HUDEP-2 (cell line): ENCODE data around the gene ANO5.
"Not testable (repeated sequence)": the region's sequence is repeated elsewhere in the genome, so short reads cannot be mapped to it uniquely, and the experiment has no call there.

Source experiments
- DNase-seq, 76 experiments: peaks; one replicate each; lab custom pipeline; 2025; ENCODE audit not compliant: unreplicated experiment in 76 of 76; lab: John Stamatoyannopoulos, UW

The ANO5 gene

GRCh38 chr11:22197139-22198005 is 4.5 kb downstream of the ANO5 start:
- DNase-seq = no peak

- no peak for DNase-seq
These were observed 6.4 kb downstream of the ANO5 start for GRCh38 chr11:22199243-22199642.

GRCh38 chr11:22203281-22203680 is 10.4 kb downstream of the ANO5 start:
- DNase-seq = no peak

DNA sequence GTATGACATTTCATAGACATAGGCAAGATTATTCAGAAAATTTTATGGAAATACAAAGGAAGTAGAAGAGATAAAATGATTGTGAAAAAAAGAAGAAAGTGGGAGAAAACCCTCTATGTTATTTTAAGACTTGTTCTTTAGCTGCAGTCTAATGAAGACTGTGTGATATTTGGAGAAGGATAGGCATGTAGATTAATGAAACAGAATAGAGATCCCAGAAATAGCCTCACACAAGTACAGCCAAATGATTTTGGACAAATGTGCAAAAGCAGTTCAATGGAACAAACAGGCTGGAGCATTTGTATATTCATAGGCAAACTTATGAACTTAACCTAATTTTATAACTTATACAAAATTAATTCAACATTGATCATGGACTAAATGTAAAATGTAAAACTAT is 14.3 kb downstream of the ANO5 start:
- no peak for DNase-seq

DNA sequence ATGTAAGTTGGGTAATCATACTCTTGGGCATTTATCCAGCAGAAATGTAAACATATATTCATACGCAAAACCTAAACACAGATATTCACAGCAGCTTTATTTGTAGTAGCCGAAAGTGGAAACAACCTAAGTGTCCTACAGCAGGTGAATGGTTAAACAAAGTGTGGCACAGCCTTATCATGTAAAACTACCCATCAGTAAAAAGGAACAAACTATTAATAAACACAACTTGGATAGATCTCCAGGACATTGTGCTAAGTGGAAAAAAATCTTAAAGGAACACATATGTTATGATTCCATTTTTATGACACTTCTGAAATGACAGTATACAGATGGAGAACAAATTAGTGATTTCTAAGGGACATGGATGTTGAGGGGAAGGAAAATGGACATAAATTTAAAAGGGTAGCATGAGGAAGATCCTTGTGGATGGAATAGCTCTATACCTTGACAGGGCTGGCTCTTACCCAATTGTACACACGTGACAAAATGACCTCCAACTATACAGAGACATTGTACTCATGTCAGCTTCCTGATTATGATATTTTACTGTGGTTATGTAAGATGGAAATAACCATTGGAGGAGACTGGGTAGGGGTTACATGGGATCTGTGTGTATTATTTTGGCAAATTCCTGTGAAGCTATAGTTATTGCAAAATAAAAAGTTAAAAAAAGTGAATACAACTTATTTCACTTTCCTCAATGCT is 15.4 kb downstream of the ANO5 start:
- no peak for DNase-seq

- no peak for DNase-seq
These were observed 24.1 kb downstream of the ANO5 start for GRCh38 chr11:22216940-22217339.

DNA sequence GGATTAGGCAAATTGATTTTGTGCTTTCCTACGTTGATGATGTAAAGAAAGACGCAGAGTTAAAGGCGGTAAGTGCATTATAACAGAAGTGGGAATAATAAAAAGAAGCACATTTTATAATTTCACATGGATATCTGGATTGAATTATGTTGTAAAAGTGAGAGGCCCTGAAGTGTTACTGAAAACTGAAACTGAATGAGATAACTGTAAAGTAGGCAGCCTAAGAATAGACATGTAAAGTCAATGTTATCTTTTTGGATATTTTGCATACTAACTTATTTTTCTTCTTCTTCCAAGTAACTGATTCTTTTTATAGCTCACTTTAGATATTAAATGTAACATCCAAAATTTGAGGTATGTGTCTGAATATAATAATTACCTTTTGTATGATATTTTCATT is 28.3 kb downstream of the ANO5 start:
- DNase-seq = no peak

DNA sequence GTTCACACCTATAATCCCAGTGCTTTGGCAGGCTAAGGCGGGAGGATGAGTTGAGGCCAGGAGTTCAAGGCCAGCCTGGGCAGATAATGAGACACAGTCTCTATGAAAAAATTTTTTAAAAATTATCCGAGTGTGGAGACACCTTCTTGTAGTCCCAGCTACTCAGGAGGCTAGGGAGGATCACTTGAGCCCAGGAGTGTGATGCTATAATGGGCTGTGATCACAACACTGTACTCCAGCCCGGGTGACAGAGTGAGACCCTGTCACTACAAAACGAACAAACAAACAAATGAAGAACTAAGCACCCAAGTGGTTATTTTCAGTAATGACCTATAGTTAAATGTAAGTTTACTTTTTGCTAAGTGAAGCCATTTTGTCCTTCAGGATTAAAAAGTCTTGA is 32.3 kb downstream of the ANO5 start:
- DNase-seq = no peak

GRCh38 chr11:22234743-22235142 is 41.9 kb downstream of the ANO5 start:
- no peak for DNase-seq

DNA sequence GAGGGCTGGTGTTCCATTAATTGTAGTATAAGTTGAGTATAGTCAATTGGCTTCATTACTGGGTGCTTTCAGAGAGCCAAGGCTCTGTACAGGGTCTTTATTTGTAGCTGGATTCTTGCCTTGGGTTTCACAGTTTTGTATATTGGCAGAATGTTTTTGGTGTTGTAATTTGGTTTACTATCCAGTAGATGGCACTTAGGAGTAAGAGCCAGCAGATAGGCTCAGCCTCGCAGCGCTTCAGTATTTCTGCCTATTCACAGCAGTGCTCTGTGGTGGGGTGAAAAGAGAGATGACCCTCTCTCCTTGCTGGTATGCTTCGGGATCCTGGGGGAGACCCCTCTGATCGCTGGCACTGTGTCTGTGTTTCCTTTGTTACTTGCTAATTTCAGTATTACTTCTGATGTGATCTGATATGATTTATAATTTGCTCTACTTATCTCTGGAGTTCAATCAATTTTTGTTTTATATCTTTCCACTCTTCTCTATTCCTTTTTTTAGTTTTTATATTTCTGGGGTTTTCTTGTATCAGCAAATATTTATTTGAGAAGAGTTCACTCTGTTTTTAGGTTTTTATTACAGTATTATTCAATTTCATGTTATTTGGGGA is 52.2 kb downstream of the ANO5 start:
- peak in 29 of 76 experiments; percentile 0 to 45 (median 8) for DNase-seq

- no peak for DNase-seq
These were observed 54.1 kb downstream of the ANO5 start for GRCh38 chr11:22246992-22247391.

DNA sequence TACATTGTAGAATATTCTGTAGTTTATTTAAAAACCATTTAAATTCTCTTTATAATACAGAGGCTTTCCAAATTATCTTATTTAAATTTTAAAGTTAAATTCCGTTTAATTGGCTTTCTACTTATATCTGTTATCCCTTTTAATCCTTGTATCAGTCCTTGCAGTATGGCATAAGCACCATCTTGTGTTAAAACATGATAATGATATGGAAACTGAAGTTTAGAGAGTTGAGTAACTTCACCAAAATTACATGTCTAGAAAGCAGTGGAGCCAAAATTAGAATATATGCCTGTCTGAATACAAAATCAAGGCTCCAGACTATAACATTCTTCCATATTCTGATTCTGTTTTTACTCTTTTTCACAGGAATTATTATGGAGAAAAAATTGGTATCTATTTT is 57.0 kb downstream of the ANO5 start:
- DNase-seq = no peak

- no peak for DNase-seq
These were observed 64.0 kb downstream of the ANO5 start for GRCh38 chr11:22256876-22257275.

DNA sequence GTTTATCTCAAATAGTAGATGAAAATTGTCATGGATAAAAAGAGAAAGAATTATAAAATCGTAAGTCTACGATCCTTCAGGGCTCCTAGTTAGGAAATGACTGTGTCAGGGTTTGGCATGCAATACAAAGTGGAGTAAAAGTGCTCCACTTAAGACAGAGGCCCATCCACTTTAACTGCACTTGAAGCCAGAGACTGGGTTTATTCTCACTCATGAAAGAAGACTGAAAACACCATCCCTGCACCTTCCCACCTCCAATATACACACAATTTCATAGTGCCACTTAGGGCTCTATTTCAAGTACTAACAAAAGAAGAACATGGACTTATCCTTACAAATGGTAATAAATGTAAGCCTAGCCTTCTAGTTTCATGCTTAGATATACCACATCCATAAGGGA is 70.7 kb downstream of the ANO5 start:
- no peak for DNase-seq

DNA sequence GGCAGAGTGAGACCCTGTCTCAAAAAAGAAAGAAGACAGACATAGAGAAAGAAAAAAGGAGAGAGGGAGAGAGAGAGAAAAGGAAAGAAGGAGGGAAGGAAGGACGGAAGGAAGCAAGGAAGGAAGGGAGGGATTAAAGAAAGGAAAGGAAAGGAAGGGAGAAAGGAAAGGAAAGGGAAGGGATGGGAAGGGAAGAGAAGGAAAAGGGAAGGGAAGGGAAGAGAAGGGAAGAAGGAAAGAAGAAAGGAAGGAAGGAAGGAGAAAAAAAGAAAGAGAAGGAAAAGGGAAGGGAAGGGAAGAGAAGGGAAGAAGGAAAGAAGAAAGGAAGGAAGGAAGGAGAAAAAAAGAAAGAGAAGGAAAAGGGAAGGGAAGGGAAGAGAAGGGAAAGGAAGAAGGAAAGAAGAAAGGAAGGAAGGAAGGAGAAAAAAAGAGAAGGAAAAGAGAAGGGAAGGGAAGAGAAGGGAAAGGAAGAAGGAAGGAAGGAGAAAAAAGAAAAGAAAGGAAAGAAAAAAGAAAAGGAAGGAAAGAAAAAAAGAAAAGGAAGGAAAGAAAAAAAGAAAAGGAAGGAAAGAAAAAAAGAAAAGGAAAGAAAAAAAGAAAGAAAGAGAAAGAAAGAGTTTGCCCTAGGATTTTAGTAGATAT is 76.2 kb downstream of the ANO5 start:
- not testable (repeated sequence) for DNase-seq

- DNase-seq = no peak
These were observed 80.9 kb downstream of the ANO5 start for GRCh38 chr11:22273781-22274180.

- DNase-seq = no peak
These were observed 82.7 kb downstream of the ANO5 start for GRCh38 chr11:22275600-22275999.

DNA sequence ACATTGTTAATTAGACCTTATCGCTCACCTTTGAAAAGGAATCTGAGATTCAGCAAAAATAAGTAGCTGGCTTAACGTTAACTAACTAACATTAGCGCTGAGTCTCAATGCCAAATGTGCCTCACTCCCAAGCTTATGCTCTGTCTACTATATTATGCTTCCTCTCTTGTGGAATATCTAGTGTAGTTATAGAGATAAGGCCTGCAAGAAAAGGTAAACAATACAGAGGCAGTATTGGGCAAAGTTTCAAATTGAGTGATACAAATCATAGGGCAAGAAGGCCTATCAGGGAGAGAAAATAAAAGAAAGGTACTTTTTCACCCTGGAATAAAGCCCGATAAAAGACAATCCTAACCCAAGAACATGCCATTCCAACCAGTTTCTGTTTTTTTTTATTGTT is 83.7 kb downstream of the ANO5 start:
- DNase-seq = no peak

DNA sequence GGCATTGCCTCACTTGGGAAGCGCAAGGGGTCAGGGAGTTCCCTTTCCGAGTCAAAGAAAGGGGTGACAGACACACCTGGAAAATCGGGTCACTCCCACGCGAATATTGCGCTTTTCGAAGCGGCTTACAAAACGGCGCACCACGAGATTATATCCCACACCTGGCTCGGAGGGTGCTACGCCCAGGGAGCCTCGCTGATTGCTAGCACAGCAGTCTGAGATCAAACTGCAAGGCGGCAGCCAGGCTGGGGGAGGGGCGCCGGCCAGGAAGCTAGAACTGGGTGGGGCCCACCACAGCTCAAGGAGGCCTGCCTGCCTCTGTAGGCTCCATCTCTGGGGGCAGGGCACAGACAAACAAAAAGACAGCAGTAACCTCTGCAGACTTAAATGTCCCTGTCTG is 92.1 kb downstream of the ANO5 start:
- not testable (repeated sequence) for DNase-seq

DNA sequence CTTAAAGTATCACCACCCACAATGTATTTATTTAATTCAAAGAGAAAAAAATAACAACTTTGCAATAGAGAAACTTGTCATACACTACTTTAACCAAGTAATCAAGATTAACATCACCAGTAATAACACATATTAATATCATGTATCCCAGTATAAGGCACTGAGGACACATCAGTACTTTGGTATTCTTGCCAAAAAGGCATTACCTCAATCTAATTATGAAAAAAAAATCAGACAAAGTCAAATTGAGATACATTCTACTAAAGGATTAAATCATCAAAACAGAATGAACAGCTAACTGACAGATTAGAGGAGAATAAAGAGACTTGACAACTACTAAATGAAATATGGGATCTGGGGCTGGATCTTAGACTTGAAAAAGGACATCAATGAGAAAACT is 109.5 kb downstream of the ANO5 start:
- DNase-seq = no peak

DNA sequence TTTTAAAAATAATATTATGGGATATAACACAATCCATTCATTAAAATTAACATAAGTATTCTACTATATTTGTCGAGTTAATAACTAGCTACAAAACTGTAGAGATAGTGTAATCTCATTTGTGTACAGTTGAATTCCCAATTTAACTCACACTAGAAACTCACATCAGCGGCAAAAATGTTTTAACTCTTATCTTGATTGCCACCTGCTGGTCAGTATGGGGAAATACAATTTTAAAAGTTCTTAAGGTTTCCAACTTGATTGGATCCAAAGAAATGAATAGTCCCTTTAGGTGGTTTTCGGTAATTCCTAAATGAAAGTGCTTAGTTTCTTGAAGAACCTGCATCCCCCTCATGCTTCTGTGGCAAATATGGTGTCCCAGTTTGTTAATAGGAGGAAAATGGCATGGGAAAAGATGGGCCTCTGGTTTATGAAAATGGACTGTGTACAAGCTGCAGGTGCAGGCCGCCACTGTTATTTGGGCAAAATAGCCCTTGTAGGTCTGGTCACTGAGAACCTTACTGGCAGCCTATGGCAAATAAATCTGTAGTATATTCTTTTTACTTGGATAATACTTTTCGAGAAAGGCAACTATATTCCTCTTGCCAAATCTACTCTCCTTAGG is 111.6 kb downstream of the ANO5 start:
- DNase-seq = peak in 13 of 76 experiments; percentile 1 to 24 (median 8)
